Retinal pigment epithelial cell (primary cell): ENCODE measurements around the gene GRAMD1B.

Source experiments
- DNase-seq: peaks from one replicate; pipeline ENCODE4 v3.0.0-alpha.2; 2010; ENCODE audit warnings: low read depth
- H3K4me3 ChIP-seq: 2 replicates; pipeline ENCODE4 v1.5.1; 2011; ENCODE audit warnings: mild to moderate bottlenecking, low read length, control low read depth, moderate library complexity
- TF ChIP-seq, protein P1 (sequence below): conservative IDR thresholded peaks from 2 replicates; pipeline ENCODE4 v1.5.1; 2011; ENCODE audit warnings: low read depth, low read length, control low read depth, inconsistent platforms

Gene GRAMD1B

DNA sequence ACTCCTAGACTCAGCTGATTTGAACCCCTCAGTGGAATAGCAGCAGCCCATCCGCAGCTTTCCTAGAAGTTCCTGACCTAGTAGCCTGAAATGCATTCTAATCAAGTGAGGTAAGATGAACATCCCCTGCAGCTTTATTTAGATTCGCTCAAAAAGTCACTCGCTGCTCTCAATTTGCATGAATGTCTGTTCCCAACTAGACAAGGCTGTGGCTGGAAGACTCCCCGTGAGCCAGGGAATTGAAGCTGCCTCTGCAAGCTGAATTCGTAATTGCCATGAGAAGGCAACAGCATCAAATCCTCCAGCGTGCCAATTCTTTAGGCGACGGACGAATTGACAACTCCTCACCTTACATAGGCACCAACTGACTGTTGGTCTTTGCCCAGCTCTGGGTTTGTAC lies 241.5 kb downstream of the GRAMD1B start:
- TF ChIP-seq, protein P1, sequence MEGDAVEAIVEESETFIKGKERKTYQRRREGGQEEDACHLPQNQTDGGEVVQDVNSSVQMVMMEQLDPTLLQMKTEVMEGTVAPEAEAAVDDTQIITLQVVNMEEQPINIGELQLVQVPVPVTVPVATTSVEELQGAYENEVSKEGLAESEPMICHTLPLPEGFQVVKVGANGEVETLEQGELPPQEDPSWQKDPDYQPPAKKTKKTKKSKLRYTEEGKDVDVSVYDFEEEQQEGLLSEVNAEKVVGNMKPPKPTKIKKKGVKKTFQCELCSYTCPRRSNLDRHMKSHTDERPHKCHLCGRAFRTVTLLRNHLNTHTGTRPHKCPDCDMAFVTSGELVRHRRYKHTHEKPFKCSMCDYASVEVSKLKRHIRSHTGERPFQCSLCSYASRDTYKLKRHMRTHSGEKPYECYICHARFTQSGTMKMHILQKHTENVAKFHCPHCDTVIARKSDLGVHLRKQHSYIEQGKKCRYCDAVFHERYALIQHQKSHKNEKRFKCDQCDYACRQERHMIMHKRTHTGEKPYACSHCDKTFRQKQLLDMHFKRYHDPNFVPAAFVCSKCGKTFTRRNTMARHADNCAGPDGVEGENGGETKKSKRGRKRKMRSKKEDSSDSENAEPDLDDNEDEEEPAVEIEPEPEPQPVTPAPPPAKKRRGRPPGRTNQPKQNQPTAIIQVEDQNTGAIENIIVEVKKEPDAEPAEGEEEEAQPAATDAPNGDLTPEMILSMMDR: no peak
- no peak for DNase-seq
- no peak overlapping the region for H3K4me3 ChIP-seq

DNA sequence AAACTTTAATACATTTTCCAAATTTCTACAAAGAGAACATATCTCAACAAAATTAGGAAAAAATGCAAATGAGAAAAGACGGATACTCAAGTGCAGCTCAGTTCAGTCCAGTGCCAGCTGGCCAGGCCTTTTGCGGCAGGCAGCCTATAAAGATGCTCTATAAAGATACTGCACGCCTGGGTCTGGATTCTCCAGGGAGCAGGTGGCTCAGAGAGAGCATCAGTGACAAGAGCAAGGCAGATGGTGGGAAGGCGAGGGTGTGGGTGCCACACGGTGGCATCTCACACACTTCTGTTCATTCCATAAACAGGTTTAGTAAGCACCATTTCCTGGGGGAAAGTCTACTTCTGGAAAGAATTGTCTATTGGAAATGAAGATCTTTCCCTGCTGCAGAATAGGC lies 242.5 kb downstream of the GRAMD1B start:
- DNase-seq: no peak
- no peak overlapping the region for H3K4me3 ChIP-seq
- TF ChIP-seq, protein P1: no peak

GRCh38 chr11:123674297-123674696 lies 244.2 kb downstream of the GRAMD1B start:
- DNase-seq: no peak
- H3K4me3 ChIP-seq: no peak overlapping the region
- TF ChIP-seq, protein P1: no peak
